BJ (cell line): ENCODE data around the gene MYO7B. TPM values are rescaled to one million over a fixed set of nuclear protein-coding genes. Genes with fewer than 3 reads are reported as not detected.

ENCODE experiments used
- CTCF ChIA-PET: fragments of 350-600 bp; formaldehyde crosslinking; extraction: SDS; loops from one replicate; lab custom pipeline; 2021; ENCODE audit warnings: antibody characterized with exemption, inconsistent platforms; lab: Yijun Ruan, JAX
- POLR2A ChIA-PET: fragments of 300-600 bp; sonication (Branson Sonifier 250); formaldehyde crosslinking; extraction: SDS; loops from one replicate; lab custom pipeline; 2021; ENCODE audit warnings: antibody characterized with exemption; lab: Charles Lee
- DNase-seq: peaks from one replicate; pipeline ENCODE4 v3.0.0-alpha.2; 2011; ENCODE audit warnings: low read depth
- H3K27me3 ChIP-seq: 2 replicates; pipeline ENCODE4 v1.6.0; 2011; ENCODE audit warnings: low read length; ENCODE audit not compliant: control insufficient read depth, insufficient read depth
- H3K36me3 ChIP-seq: 2 replicates; pipeline ENCODE4 v1.5.1; 2011; ENCODE audit warnings: low read length; ENCODE audit not compliant: control insufficient read depth, insufficient read depth
- H3K4me3 ChIP-seq: 2 replicates; pipeline ENCODE4 v1.5.1; 2011; ENCODE audit warnings: low read depth, mild to moderate bottlenecking, control low read depth, low read length
- polyA plus RNA-seq: library from polyadenylated mRNA; depleted of rRNA; stranded (reverse); fragments of >200 nt; gene quantifications from 2 replicates; pipeline ENCODE4 v1.2.3, GENCODE V29; 2011
- TF ChIP-seq, protein P1 (sequence below): IDR thresholded peaks from 2 replicates; pipeline ENCODE4 v1.5.1; 2011; ENCODE audit warnings: low read depth, mild to moderate bottlenecking, control low read depth, inconsistent platforms, low read length, moderate library complexity; ENCODE audit not compliant: insufficient read depth

MYO7B gene
- polyA plus RNA-seq, 1 experiment, result 0.36 TPM

- no peak overlapping the region for H3K4me3 ChIP-seq
- no peak for DNase-seq
- H3K36me3 ChIP-seq, result peaks cover 8% of the 10 kb centered on the region
- ChIA-PET CTCF (interaction anchor here (0.8 to 6.5 kb wide), 6 partner anchors 9 to 47 kb away, joined by 3 to 32 read pairs (median 4); partner anchors contain the start of gene LIMS2), POLR2A (no interaction called here)
- TF ChIP-seq, protein P1, sequence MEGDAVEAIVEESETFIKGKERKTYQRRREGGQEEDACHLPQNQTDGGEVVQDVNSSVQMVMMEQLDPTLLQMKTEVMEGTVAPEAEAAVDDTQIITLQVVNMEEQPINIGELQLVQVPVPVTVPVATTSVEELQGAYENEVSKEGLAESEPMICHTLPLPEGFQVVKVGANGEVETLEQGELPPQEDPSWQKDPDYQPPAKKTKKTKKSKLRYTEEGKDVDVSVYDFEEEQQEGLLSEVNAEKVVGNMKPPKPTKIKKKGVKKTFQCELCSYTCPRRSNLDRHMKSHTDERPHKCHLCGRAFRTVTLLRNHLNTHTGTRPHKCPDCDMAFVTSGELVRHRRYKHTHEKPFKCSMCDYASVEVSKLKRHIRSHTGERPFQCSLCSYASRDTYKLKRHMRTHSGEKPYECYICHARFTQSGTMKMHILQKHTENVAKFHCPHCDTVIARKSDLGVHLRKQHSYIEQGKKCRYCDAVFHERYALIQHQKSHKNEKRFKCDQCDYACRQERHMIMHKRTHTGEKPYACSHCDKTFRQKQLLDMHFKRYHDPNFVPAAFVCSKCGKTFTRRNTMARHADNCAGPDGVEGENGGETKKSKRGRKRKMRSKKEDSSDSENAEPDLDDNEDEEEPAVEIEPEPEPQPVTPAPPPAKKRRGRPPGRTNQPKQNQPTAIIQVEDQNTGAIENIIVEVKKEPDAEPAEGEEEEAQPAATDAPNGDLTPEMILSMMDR, result no peak
- H3K27me3 ChIP-seq, result no peaks in the 10 kb centered on the region
Measured at GRCh38 chr2:127638361-127639110, 103.1 kb downstream of the MYO7B start.

DNA sequence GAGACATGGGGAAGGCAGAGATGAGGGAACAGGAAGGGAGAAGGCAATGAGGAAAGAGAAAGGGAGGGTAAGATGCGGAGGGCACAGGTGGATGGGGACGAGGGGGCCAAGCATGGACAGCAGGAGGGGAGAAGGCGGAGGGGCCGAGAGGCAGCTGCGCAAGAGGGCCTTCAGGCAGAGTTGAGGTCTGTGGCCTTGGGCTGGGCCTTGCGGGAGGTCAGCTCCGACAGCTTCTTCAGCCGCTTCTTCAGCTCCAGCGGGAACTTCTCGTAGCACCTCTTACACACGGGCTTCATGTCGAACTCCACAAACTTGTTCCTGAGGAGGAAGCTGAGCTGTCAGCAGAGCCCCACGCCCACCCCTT, 103.6 kb downstream of the MYO7B start:
- POLR2A ChIA-PET, result no interaction called here
- CTCF ChIA-PET, result interaction anchor here (0.9 to 6.5 kb wide), 5 partner anchors 9 to 48 kb away, joined by 3 to 32 read pairs (median 5); partner anchors contain the start of gene LIMS2
- Histone ChIP-seq H3K4me3 (no peak overlapping the region), H3K27me3 (no peaks in the 10 kb centered on the region), H3K36me3 (peaks cover 8% of the 10 kb centered on the region)
- no peak for DNase-seq
- TF ChIP-seq, protein P1, result no peak

GRCh38 chr2:127640082-127641072, 104.9 kb downstream of the MYO7B start:
- peaks cover 8% of the 10 kb centered on the region for H3K36me3 ChIP-seq
- CTCF ChIA-PET, result interaction anchor here (0.8 to 6.5 kb wide), 4 partner anchors 10 to 49 kb away, joined by 3 to 32 read pairs (median 18); partner anchors contain the start of gene LIMS2
- H3K4me3 ChIP-seq, result no peak overlapping the region
- H3K27me3 ChIP-seq, result no peaks in the 10 kb centered on the region
- POLR2A ChIA-PET, result interaction anchor here (0.6 kb wide), 1 partner anchor 243 kb away, joined by 3 read pairs; no protein-coding TSS in a partner anchor
- DNase-seq, result no peak
- TF ChIP-seq, protein P1, result peak; percentile 35; the same call in 1 of the 2 replicates

DNA sequence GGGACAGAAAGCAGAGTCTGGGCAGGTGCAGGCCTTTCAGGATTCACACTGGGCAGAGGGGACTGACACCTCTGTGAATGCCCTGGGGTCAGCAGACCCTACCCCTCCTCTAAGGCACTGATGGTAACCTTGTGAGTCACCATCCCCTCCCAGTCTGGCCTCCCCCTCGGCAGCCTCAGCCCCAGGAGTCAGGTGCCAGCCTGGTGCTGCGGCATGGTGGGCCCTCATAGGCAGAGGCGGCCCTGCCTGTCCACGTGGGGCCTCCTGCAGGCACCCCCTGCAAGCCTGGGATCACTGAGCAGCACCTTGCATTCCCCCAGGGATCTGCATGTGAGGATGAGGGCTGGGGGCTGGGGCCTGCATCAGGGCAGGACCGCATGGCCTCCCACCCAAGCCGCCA, 105.7 kb downstream of the MYO7B start:
- TF ChIP-seq, protein P1, result no peak
- Histone ChIP-seq H3K27me3 (no peaks in the 10 kb centered on the region), H3K36me3 (peaks cover 8% of the 10 kb centered on the region), H3K4me3 (no peak overlapping the region)
- ChIA-PET POLR2A (no interaction called here), CTCF (interaction anchor here (1.0 to 6.5 kb wide), 4 partner anchors 9 to 50 kb away, joined by 4 to 32 read pairs (median 18); partner anchors contain the start of gene LIMS2)
- no peak for DNase-seq
